ENCODE measurements around the gene TANGO6. TPM values are rescaled to one million over a fixed set of nuclear protein-coding genes. Genes with fewer than 3 reads are reported as not detected.

TANGO6 gene
- total RNA-seq, 2 experiments from 2014 or later: 17.1 to 18.1 TPM

- Mint-ChIP-seq H3K27me3 (no peaks in the 10 kb centered on the region), H3K4me3 (no peak overlapping the region), H3K4me1 (ENCODE audit: low read depth) (no peaks in the 10 kb centered on the region), H3K36me3 (ENCODE audit: low read depth) (peaks cover 80% of the 10 kb centered on the region), H3K27ac (no peak overlapping the region), H3K9me3 (no peaks in the 10 kb centered on the region)
- no peak for ATAC-seq (ENCODE audit: poor library complexity)
- no peaks in the 10 kb centered on the region for H3K9me3 ChIP-seq (ENCODE audit: control insufficient read depth in 1 of 2, insufficient read depth in 1 of 2, low read length in 2 of 2)
- no peak for DNase-seq
- CTCF ChIA-PET: no interaction called here
- H3K27me3 ChIP-seq (ENCODE audit: control insufficient read depth in 1 of 2, insufficient read depth in 2 of 2, low read length in 2 of 2): no peaks in the 10 kb centered on the region
- intact Hi-C loops (cut with DNase I, micrococcal nuclease): no loop called here
- peaks cover 42% of the 10 kb centered on the region for H3K36me3 ChIP-seq (ENCODE audit: insufficient read depth, low read length)
- H3K27ac ChIP-seq (ENCODE audit: low read depth in 1 of 2, low read length in 2 of 2): no peak overlapping the region
- no peak overlapping the region for H3K4me3 ChIP-seq (ENCODE audit: low read length)
- POLR2A ChIA-PET: no interaction called here
- no peak for TF ChIP-seq CTCF (IDR thresholded peaks at IDR 0.05)
- H3K4me1 ChIP-seq (ENCODE audit: insufficient read depth, low read length): no peaks in the 10 kb centered on the region
These were observed 83.7 kb downstream of the TANGO6 start for GRCh38 chr16:68927018-68927417.

DNA sequence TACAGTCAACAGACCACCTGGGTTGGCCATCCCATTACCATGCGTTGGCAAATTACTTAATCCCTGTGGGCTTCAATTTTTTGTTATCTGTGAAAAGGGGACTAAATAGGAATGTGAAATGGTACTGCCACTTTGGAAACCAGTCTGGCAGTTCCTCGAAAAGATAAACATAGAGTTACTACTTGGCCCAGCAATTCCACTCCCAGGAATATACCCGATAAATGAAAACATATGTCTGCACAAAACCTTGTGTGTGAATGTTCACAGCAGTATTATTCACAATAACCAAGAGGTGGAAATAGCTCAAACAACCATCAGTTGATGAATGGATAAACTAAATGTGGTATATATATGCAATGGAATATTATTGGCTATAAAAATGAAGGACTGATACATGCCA is 87.9 kb downstream of the TANGO6 start:
- Mint-ChIP-seq H3K27me3 (no peaks in the 10 kb centered on the region), H3K27ac (no peak overlapping the region), H3K36me3 (ENCODE audit: low read depth) (peaks cover 82% of the 10 kb centered on the region), H3K4me1 (ENCODE audit: low read depth) (no peaks in the 10 kb centered on the region), H3K9me3 (no peaks in the 10 kb centered on the region), H3K4me3 (no peak overlapping the region)
- Histone ChIP-seq H3K4me3 (ENCODE audit: low read length) (no peak overlapping the region), H3K9me3 (ENCODE audit: control insufficient read depth in 1 of 2, insufficient read depth in 1 of 2, low read length in 2 of 2) (no peaks in the 10 kb centered on the region), H3K27me3 (ENCODE audit: control insufficient read depth in 1 of 2, insufficient read depth in 2 of 2, low read length in 2 of 2) (no peaks in the 10 kb centered on the region), H3K4me1 (ENCODE audit: insufficient read depth, low read length) (no peaks in the 10 kb centered on the region), H3K27ac (ENCODE audit: low read depth in 1 of 2, low read length in 2 of 2) (no peak overlapping the region), H3K36me3 (ENCODE audit: insufficient read depth, low read length) (peaks cover 46% of the 10 kb centered on the region)
- no peak for TF ChIP-seq CTCF (IDR thresholded peaks at IDR 0.05)
- CTCF ChIA-PET: no interaction called here
- intact Hi-C loops (cut with DNase I, micrococcal nuclease): loop anchor here in 1 of 2 experiments (5.0 kb wide), 1 partner anchor 49 kb away; no protein-coding TSS in a partner anchor
- DNase-seq: no peak
- POLR2A ChIA-PET: no interaction called here
- ATAC-seq (ENCODE audit: poor library complexity): no peak

DNA sequence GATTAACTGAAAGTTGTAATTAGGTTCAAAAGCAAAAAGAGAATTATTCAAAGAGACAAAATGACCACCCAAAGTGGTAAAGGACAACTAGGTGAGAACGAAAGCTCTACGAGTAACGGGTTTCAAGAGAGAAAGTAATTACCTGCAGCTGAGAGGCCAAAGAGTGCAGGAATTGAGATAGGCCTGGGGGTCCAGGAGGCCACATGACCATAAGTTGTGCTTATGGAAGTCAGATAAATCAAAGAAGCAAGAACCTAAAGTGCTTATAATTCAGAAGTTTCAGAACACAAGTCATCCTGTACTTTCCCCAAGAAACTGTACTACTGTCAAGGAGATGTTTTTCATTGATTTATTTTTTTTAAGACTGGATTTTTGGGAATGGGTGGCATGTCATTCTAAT is 91.1 kb downstream of the TANGO6 start:
- CTCF ChIA-PET: no interaction called here
- Histone ChIP-seq H3K27ac (ENCODE audit: low read depth in 1 of 2, low read length in 2 of 2) (no peak overlapping the region), H3K4me1 (ENCODE audit: insufficient read depth, low read length) (no peaks in the 10 kb centered on the region), H3K27me3 (ENCODE audit: control insufficient read depth in 1 of 2, insufficient read depth in 2 of 2, low read length in 2 of 2) (no peaks in the 10 kb centered on the region), H3K9me3 (ENCODE audit: control insufficient read depth in 1 of 2, insufficient read depth in 1 of 2, low read length in 2 of 2) (no peaks in the 10 kb centered on the region), H3K4me3 (ENCODE audit: low read length) (no peak overlapping the region), H3K36me3 (ENCODE audit: insufficient read depth, low read length) (peaks cover 29% of the 10 kb centered on the region)
- ATAC-seq (ENCODE audit: poor library complexity) (no peak), DNase-seq (no peak)
- Mint-ChIP-seq H3K27ac (no peak overlapping the region), H3K9me3 (no peaks in the 10 kb centered on the region), H3K4me1 (ENCODE audit: low read depth) (no peaks in the 10 kb centered on the region), H3K4me3 (no peak overlapping the region), H3K27me3 (no peaks in the 10 kb centered on the region), H3K36me3 (ENCODE audit: low read depth) (peaks cover 78% of the 10 kb centered on the region)
- TF ChIP-seq CTCF (IDR thresholded peaks at IDR 0.05): no peak
- POLR2A ChIA-PET: interaction anchor here (0.7 kb wide), 1 partner anchor 264 kb away, joined by 3 read pairs; no protein-coding TSS in a partner anchor
- intact Hi-C loops (cut with DNase I, micrococcal nuclease): loop anchor here in 1 of 2 experiments (5.0 kb wide), 1 partner anchor 52 kb away; no protein-coding TSS in a partner anchor
